C4-2B (cell line): Measurements from ENCODE around the gene HACD1.

Experiments used
- CTCF ChIP-seq: fragments of 450-650 bp; conservative IDR thresholded peaks from 2 replicates; pipeline ENCODE4 v1.5.1; 2017; ENCODE audit warnings: mild to moderate bottlenecking
- ZFX ChIP-seq: fragments of 450-650 bp; IDR thresholded peaks from 2 replicates; pipeline ENCODE4 v1.6.1; 2017

- TF ChIP-seq CTCF (no peak), ZFX (no peak)
Measured at GRCh38 chr10:17643755-17644484, 26.7 kb upstream of the HACD1 start, which contains the start of gene STAM.
